Glomerular endothelial cell (primary cell): ENCODE results near the gene NDUFA8. TPM values are rescaled to one million over a fixed set of nuclear protein-coding genes. Genes with fewer than 3 reads are reported as not detected.
A peak's percentile ranks its signal among the peaks of the same experiment; 100 is the strongest.

Source experiments
- DNase-seq: peaks from one replicate; pipeline ENCODE4 v3.0.0-alpha.2; 2011; ENCODE audit warnings: low read depth, low spot score; ENCODE audit errors: extremely low read depth
- total RNA-seq: library from RNA; depleted of rRNA; stranded (reverse); fragments of >200 nt; gene quantifications from 2 replicates; pipeline ENCODE4 v1.2.3, GENCODE V29; 2015

Gene NDUFA8
- total RNA-seq, 1 donor from 2014 or later: 49.5 TPM

DNA sequence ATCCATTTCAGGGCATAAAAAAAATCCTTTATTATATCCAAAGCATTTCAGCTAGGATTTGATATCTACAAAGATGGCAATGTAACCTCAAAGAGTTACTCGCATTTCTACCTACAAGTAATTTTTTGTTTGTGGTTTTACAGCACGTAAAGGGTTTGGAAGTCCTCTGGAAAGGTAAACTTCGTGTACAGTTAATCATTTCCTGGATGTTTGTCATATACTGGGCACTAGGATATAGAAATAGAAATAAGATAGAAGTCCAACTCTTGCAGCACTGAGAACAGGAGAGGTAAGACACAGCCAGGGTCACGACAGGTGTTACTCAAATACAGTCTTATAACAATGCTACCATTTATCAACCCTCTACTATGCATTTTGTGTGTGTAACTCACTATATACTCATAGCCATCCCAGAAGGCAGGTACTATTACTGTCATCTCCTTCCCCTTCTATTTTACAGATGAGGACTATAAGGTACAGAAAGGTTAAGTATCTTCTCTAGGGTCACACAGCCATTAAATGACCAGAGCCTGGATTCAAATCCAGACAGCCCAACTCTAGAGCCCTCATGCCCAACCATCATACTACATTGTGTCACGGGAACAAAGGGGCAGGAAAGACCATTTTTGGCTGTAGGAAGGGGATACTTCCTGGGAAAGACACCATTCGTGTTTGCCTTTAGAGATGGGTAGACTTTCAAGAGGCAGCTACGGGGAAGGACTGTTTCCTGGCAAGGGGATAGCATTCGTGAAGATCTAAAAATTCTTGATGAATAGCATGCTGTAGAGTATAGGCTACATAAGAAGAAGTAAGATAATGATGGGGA is 19.0 kb downstream of the NDUFA8 start:
- DNase-seq: no peak

DNA sequence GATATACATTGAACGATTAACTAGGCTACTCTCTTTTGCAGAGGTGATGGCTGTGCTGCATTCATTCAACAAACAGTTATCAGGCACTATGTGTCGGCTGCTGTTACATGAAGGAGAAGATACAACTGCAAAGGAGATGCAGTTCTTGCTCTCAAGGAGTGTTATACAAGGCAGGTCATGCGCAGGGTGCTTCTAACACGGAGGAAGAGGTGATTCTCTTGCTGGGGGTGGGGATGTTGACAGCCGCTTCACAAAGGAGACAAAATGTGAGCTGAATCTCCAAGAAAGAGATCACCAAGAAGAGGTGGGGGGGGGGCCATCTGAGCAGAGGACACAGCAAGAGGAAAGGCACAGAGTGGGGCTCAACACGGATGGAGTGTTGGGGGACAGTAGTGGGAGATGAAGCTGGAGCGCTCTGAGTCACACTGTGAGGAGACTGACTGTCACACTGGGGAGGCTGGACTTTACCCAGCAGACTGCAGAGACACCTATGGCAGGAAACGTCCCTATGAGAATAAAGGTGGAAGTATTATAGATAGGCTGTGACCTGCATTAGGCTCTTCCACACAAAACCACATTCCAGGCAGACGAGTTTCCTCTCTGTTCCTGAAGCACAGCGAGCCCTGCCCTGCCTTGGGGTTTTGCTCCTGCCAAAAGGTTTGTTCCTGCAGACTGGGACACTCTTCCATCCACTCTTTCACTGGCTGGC is 20.9 kb downstream of the NDUFA8 start:
- no peak for DNase-seq

GRCh38 chr9:122135529-122135859 is 24.1 kb downstream of the NDUFA8 start:
- DNase-seq: no peak

GRCh38 chr9:122134822-122135528 is 24.6 kb downstream of the NDUFA8 start:
- DNase-seq: no peak

DNA sequence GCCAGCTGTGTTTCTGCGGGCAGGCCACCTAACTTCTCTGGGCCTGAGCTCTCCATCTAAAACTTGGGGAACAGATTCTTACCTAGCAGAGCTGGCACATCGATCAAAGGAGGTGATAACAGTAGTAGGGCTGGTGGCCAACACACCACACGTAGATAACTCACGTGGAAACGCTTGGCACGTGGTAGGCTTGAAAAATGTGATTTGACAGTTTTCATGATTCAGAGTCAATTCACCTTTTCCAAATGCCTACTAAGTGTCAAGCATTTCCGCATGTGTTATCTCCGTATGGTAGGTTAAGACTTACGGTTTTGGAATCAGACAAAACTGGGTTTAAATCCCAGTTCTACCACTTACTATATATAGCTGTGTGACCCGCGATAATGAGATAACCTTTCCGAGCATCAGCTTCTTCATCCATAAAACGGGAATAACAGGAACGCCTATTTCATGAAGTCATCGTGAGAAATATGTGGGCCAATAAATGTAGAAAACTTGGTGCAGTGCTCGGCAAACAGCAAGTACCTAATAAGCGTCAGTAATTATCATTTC is 25.5 kb downstream of the NDUFA8 start:
- DNase-seq: no peak

GRCh38 chr9:122133263-122133983 is 26.2 kb downstream of the NDUFA8 start:
- DNase-seq: no peak

GRCh38 chr9:122132539-122132938 is 27.0 kb downstream of the NDUFA8 start:
- DNase-seq: no peak

DNA sequence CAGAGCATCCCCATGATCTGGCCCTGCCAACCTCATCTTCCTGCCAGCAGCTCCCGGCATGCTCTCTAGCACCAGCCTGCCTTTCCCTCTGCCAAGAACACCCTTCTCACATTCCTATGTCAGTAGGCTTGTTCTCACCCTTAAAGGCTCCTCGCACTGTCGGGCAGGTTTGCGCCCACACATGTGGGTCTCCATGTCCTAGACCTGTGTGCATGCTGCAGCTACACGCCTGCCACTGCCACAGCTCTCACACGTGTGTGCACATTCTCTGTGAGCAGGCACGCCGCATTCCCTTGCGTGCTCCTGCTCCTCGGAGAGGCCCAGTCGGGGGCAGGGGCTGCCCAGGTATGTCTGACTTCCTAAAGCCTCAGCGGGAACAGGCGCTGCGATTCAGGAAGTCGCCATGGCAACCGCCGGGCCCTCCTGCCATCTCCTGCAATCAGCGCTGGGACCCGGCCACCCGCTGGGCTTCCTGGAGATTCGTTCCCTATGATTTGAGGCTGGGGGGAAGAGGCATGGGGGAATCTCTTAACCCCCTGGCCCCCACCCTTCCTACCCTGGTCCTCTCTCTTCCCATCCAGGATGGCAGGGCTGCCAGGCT is 28.1 kb downstream of the NDUFA8 start:
- DNase-seq: no peak

- DNase-seq: no peak
Measured at GRCh38 chr9:122130837-122131236, 28.7 kb downstream of the NDUFA8 start.

GRCh38 chr9:122129969-122130368 is 29.6 kb downstream of the NDUFA8 start:
- DNase-seq: no peak

DNA sequence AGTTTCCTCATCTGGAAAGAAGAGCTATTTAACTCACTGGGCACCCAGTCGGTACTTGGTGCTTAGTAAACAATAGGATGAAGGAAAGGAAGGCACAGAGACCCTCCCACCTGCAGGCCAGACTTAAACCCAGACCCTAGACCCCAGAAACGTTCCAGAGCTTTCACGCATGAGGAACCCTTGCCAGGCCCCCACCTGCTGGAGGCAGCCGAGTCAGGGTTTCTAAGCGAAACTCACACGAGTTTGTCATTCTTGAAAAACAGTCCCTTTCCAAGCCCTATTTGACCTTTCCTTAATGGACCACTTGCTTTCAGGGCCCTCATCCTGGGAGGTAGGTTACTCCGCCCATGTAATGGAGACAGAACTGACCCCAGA is 30.6 kb downstream of the NDUFA8 start:
- DNase-seq: no peak

DNA sequence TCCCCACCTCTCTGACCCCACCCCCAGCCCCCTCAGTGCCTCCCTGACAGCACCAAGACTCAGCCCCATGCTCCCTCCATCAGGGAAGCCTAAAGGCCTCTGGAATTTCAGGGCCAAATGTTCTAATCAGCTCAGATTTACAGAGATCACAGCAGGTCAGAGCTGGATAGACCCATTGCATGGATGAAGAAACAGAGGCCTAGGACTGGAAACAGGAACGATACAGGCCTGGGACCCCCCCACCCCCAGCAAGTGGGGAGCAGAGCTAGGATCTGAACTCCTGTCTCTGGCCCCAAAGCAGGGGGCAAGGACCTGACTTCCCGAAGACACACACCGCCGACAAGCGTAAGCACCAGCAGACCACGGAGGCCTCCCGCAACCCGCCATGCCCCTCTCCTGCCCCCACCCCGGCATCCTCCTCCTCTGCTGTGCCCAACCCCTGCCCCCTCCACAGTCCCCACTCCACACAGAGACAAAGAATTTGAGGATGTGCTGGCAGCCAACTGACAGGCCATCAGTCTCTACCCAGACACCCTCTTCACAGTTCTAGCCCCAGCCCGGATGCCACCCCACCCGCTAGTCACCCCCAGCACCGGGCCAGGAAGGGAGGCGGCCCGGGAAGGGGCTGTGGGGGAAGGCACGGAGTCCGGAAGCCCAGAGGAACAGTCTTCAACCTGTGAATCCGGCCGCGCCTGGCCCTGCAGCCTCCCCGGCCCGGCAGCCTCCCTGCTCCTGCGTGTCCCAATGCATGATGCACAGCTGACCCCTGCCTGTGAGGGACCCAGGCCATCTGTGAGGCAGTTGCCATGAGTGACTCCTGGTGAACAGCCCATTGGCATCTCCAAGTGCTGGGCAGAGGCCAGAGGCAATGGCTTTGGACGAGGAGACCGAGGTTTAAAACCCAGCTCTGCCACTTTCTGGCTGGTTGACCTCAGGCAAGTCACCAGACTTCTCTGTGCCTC is 31.3 kb downstream of the NDUFA8 start:
- DNase-seq: no peak

GRCh38 chr9:122127396-122127798 is 32.2 kb downstream of the NDUFA8 start:
- no peak for DNase-seq

- no peak for DNase-seq
Measured at GRCh38 chr9:122126331-122127261, 33.0 kb downstream of the NDUFA8 start.

DNA sequence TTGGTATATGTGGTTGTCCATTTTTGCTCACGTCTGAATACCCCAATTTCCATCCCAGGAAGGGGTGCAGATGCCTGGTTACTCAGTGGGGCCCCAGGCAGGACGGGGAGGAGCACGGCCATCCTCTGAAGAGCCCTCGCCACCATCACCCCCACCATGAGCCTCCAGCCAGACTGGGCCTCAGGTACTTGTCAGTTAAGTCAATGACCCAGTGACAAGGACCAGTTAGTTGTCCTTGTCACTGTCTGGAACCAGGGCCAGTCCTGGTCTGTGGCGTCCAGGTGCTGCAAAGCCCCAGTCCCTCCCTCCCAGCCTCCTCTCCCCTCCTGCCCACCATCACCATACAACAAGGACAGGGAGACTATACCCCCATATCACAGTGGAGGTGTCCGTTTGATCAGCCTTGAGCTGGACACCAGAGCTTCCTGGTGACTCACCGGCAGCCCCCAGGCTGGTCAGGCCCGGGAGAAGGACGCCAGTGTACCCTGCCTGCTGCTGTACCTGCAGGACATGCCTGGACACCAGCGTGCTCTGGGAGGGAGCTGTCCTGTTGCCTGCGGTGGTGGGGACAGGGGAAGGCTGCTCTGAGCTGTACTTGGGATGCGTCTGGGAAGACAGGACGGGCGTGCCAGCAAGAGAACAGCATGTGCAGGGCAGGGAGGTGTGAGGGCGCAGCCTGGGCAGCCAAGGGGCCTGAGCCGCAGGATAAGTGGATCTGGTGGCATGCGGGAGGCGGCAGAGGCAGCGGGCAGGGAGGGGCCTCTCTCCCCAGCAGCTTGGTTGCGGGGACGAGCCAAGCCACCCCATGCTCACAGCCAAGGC is 33.9 kb downstream of the NDUFA8 start:
- no peak for DNase-seq

DNA sequence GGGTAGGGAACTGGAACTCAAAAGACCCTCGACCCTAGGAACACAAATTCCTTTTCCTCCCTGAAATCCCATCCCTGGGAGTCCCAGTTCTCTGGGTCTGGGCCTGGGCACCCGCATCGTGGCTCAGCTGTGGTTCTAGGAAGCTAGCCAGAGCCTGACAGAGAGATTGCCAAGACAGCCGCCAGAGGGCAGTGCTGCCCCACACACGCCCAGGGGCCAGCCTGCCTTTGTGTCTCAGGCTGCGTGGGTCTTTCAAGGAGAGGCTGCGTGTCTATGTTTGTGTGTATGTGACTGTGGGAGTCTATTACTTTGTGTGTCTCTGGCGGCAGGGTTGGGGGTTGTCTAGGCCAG is 34.4 kb downstream of the NDUFA8 start:
- peak; percentile 50 for DNase-seq

GRCh38 chr9:122124528-122124927 is 35.1 kb downstream of the NDUFA8 start:
- DNase-seq: no peak
